Caco-2 (cell line): ENCODE results near the gene C2orf72. TPM values are rescaled to one million over a fixed set of nuclear protein-coding genes. Genes with fewer than 3 reads are reported as not detected.

Experiments used
- BruUV-seq: library from RNA; stranded (reverse); fragments of 400-500 nt; replicated peaks from 2 replicates; lab custom pipeline; 2021; lab: Mats Ljungman, UMichigan
- CTCF ChIA-PET: fragments of 300-600 bp; sonication (Branson Sonifier 250); formaldehyde crosslinking; loops from one replicate; lab custom pipeline; 2022; ENCODE audit warnings: antibody characterized with exemption; lab: Charles Lee
- POLR2A ChIA-PET: fragments of 300-600 bp; sonication (Branson Sonifier 250); formaldehyde crosslinking; loops from one replicate; lab custom pipeline; 2022; ENCODE audit warnings: antibody characterized with exemption; lab: Charles Lee
- DNase-seq, 2 experiments: peaks; one replicate each; pipeline versions ENCODE4 v3.0.0 to v3.0.0-alpha.2; 2020 to 2022
- H3K27me3 ChIP-seq: replicated peaks from 2 replicates; pipeline ENCODE4 v1.6.0; 2011; ENCODE audit warnings: low read length; ENCODE audit not compliant: control insufficient read depth, insufficient read depth
- H3K36me3 ChIP-seq: 2 replicates; pipeline ENCODE4 v1.5.1; 2011; ENCODE audit warnings: low read length; ENCODE audit not compliant: control insufficient read depth, insufficient read depth
- H3K4me1 ChIP-seq: fragments of 250-450 bp; sonication (Bioruptor Pico); 2 replicates; pipeline ENCODE4 v1.5.1; 2020; ENCODE audit warnings: mild to moderate bottlenecking
- H3K4me3 ChIP-seq: 2 replicates; pipeline ENCODE4 v1.5.1; 2011; ENCODE audit warnings: low read depth, mild to moderate bottlenecking, control low read depth, low read length
- H3K9me3 ChIP-seq: fragments of 250-450 bp; sonication (Bioruptor Pico); 2 replicates; pipeline ENCODE4 v1.5.1; 2020; ENCODE audit warnings: mild to moderate bottlenecking, moderate library complexity
- H3K27ac Mint-ChIP-seq: one replicate; pipeline ENCODE4 v1.8.0; 2022; ENCODE audit warnings: mixed read lengths; ENCODE audit not compliant: unreplicated experiment
- H3K27me3 Mint-ChIP-seq: one replicate; pipeline ENCODE4 v1.8.0; 2022; ENCODE audit warnings: mixed read lengths; ENCODE audit not compliant: insufficient read depth, unreplicated experiment
- H3K36me3 Mint-ChIP-seq: one replicate; pipeline ENCODE4 v1.8.0; 2022; ENCODE audit warnings: mild to moderate bottlenecking, mixed read lengths; ENCODE audit not compliant: insufficient read depth, unreplicated experiment
- H3K4me1 Mint-ChIP-seq: one replicate; pipeline ENCODE4 v1.8.0; 2022; ENCODE audit warnings: low read depth, mixed read lengths; ENCODE audit not compliant: unreplicated experiment
- H3K4me3 Mint-ChIP-seq: one replicate; pipeline ENCODE4 v1.8.0; 2022; ENCODE audit warnings: mild to moderate bottlenecking, moderate library complexity, mixed read lengths; ENCODE audit not compliant: unreplicated experiment
- H3K9me3 Mint-ChIP-seq: one replicate; pipeline ENCODE4 v1.8.0; 2022; ENCODE audit warnings: mixed read lengths; ENCODE audit not compliant: unreplicated experiment
- intact Hi-C: fragments of 100-400 bp; cut with micrococcal nuclease; formaldehyde crosslinking; loops from one replicate; pipeline ENCODE4 v1.10.0; 2022; ENCODE audit not compliant: unreplicated experiment
- total RNA-seq: library from RNA; stranded (reverse); gene quantifications from 2 replicates; pipeline ENCODE4 v1.2.3, GENCODE V29; 2022
- TF ChIP-seq, protein P1 (sequence below), 2 experiments: fragments of 200-600 bp in 1 of 2; IDR thresholded peaks; 1 replicate in 1 of 2; 2 replicates in 1 of 2; pipeline versions ENCODE4 v1.5.1 to v1.8.0; 2011 to 2022; ENCODE audit warnings: antibody characterized with exemption in 1 of 2, control low read depth in 1 of 2, inconsistent platforms in 1 of 2, low read depth in 1 of 2, low read length in 1 of 2, mild to moderate bottlenecking in 1 of 2, moderate library complexity in 1 of 2; ENCODE audit not compliant: insufficient read depth in 1 of 2, severe bottlenecking in 1 of 2, unreplicated experiment in 1 of 2

C2orf72 gene
- total RNA-seq, 1 experiment from 2014 or later, result 105 TPM

- no TSS peak for BruUV-seq
- Histone ChIP-seq H3K4me3 (no peak overlapping the region), H3K36me3 (no peaks in the 10 kb centered on the region), H3K27me3 (no peaks in the 10 kb centered on the region), H3K9me3 (no peaks in the 10 kb centered on the region), H3K4me1 (peaks cover 37% of the 10 kb centered on the region)
- Mint-ChIP-seq H3K9me3 (no peaks in the 10 kb centered on the region), H3K27ac (no peak overlapping the region), H3K27me3 (no peaks in the 10 kb centered on the region), H3K36me3 (no peaks in the 10 kb centered on the region), H3K4me3 (no peak overlapping the region), H3K4me1 (peaks cover 10% of the 10 kb centered on the region)
- TF ChIP-seq, protein P1, sequence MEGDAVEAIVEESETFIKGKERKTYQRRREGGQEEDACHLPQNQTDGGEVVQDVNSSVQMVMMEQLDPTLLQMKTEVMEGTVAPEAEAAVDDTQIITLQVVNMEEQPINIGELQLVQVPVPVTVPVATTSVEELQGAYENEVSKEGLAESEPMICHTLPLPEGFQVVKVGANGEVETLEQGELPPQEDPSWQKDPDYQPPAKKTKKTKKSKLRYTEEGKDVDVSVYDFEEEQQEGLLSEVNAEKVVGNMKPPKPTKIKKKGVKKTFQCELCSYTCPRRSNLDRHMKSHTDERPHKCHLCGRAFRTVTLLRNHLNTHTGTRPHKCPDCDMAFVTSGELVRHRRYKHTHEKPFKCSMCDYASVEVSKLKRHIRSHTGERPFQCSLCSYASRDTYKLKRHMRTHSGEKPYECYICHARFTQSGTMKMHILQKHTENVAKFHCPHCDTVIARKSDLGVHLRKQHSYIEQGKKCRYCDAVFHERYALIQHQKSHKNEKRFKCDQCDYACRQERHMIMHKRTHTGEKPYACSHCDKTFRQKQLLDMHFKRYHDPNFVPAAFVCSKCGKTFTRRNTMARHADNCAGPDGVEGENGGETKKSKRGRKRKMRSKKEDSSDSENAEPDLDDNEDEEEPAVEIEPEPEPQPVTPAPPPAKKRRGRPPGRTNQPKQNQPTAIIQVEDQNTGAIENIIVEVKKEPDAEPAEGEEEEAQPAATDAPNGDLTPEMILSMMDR (IDR thresholded peaks at IDR 0.05; ENCODE audit: insufficient read depth in 1 of 2, low read depth in 1 of 2, low read length in 1 of 2, severe bottlenecking in 1 of 2, unreplicated experiment in 1 of 2), result no peak
- POLR2A ChIA-PET, result no interaction called here
- CTCF ChIA-PET, result no interaction called here
- intact Hi-C loops, result no loop called here
- DNase-seq, result no peak
Observed at GRCh38 chr2:231028889-231029288, 8.4 kb upstream of the C2orf72 start.

DNA sequence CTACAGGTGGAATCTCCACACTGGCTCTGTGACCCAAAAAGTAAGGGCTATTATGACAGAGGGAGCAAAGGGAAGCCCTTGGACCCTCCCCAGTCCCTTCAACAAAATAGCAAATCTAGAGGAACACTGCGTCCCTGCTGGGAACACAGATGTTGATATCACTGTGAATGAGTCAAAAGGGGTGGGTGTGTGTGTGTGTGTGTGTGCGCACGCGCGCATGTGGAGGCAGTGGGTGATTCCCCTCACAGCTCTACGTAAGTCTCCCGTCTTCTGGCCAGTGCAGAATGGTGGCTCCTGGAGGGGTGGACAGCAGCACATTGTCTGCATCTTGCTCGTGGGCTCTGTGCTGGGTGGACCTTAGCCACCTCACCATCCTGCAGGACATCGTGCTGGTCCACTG lies 7.8 kb upstream of the C2orf72 start:
- CTCF ChIA-PET, result no interaction called here
- Histone ChIP-seq H3K4me3 (no peak overlapping the region), H3K36me3 (no peaks in the 10 kb centered on the region), H3K4me1 (peaks cover 41% of the 10 kb centered on the region), H3K27me3 (no peaks in the 10 kb centered on the region), H3K9me3 (no peaks in the 10 kb centered on the region)
- no peak for DNase-seq
- TF ChIP-seq, protein P1 (IDR thresholded peaks at IDR 0.05; ENCODE audit: insufficient read depth in 1 of 2, low read depth in 1 of 2, low read length in 1 of 2, severe bottlenecking in 1 of 2, unreplicated experiment in 1 of 2), result no peak
- H3K36me3 Mint-ChIP-seq, result no peaks in the 10 kb centered on the region
- H3K4me1 Mint-ChIP-seq, result peaks cover 10% of the 10 kb centered on the region
- H3K27me3 Mint-ChIP-seq, result no peaks in the 10 kb centered on the region
- H3K4me3 Mint-ChIP-seq, result no peak overlapping the region
- H3K9me3 Mint-ChIP-seq, result no peaks in the 10 kb centered on the region
- intact Hi-C loops, result no loop called here
- H3K27ac Mint-ChIP-seq, result no peak overlapping the region
- BruUV-seq, result no TSS peak
- POLR2A ChIA-PET, result no interaction called here

DNA sequence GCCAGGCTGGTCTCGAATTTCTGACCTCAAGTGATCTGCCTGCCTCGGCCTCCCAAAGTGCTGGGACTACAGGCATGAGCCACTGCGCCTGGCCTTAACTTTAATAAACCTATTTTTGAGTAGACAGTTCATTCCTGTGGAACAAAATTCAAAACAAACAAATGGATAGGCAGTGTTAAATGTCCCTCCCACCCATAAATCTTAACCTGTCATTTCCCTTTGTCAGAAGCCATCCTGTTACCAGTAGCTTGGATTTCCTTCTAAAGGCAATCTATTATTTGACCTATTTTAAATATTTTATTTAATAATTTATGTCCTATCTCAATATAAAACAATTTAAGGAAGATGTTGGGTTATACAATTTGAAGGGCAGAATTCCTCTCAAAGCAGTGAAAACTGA lies 6.6 kb upstream of the C2orf72 start:
- no peak for DNase-seq
- TF ChIP-seq, protein P1 (IDR thresholded peaks at IDR 0.05; ENCODE audit: insufficient read depth in 1 of 2, low read depth in 1 of 2, low read length in 1 of 2, severe bottlenecking in 1 of 2, unreplicated experiment in 1 of 2), result no peak
- no TSS peak for BruUV-seq
- no peak overlapping the region for H3K4me3 Mint-ChIP-seq
- H3K9me3 ChIP-seq, result no peaks in the 10 kb centered on the region
- intact Hi-C loops, result no loop called here
- H3K36me3 ChIP-seq, result no peaks in the 10 kb centered on the region
- H3K36me3 Mint-ChIP-seq, result no peaks in the 10 kb centered on the region
- peaks cover 53% of the 10 kb centered on the region for H3K4me1 ChIP-seq
- no peak overlapping the region for H3K4me3 ChIP-seq
- H3K27ac Mint-ChIP-seq, result no peak overlapping the region
- CTCF ChIA-PET, result no interaction called here
- no peaks in the 10 kb centered on the region for H3K9me3 Mint-ChIP-seq
- peaks cover 10% of the 10 kb centered on the region for H3K4me1 Mint-ChIP-seq
- H3K27me3 Mint-ChIP-seq, result no peaks in the 10 kb centered on the region
- POLR2A ChIA-PET, result no interaction called here
- H3K27me3 ChIP-seq, result no peaks in the 10 kb centered on the region
